GM23248 (cell line): ENCODE measurements around the gene SNRPD2. TPM values are rescaled to one million over a fixed set of nuclear protein-coding genes. Genes with fewer than 3 reads are reported as not detected.

Experiments
- DNase-seq: peaks from one replicate; pipeline ENCODE4 v3.0.0-alpha.2; 2015
- H2AFZ ChIP-seq: fragments of 200-600 bp; sonication (generic); 2 replicates; pipeline ENCODE4 v1.6.1; 2016; ENCODE audit warnings: antibody characterized with exemption
- H3F3A ChIP-seq: fragments of 200-600 bp; sonication (generic); 2 replicates; pipeline ENCODE4 v1.6.1; 2016; ENCODE audit warnings: mild to moderate bottlenecking, antibody characterized with exemption, mixed run types; ENCODE audit not compliant: insufficient read depth
- H3K27ac ChIP-seq: fragments of 200-600 bp; sonication (generic); 2 replicates; pipeline ENCODE4 v1.5.1; 2016; ENCODE audit warnings: mild to moderate bottlenecking
- H3K27me3 ChIP-seq: fragments of 200-600 bp; sonication (generic); replicated peaks from 2 replicates; pipeline ENCODE4 v1.6.1; 2016; ENCODE audit warnings: mild to moderate bottlenecking; ENCODE audit not compliant: insufficient read depth
- H3K36me3 ChIP-seq: fragments of 200-600 bp; sonication (generic); 2 replicates; pipeline ENCODE4 v1.6.1; 2016; ENCODE audit warnings: low read depth, mild to moderate bottlenecking
- H3K4me1 ChIP-seq: fragments of 200-600 bp; sonication (generic); 2 replicates; pipeline ENCODE4 v1.6.1; 2016; ENCODE audit warnings: mild to moderate bottlenecking; ENCODE audit not compliant: insufficient read depth
- H3K4me2 ChIP-seq: fragments of 200-600 bp; sonication (generic); one replicate; pipeline ENCODE4 v1.6.1; 2016; ENCODE audit warnings: mild to moderate bottlenecking; ENCODE audit not compliant: unreplicated experiment
- H3K4me3 ChIP-seq: fragments of 200-600 bp; sonication (generic); 2 replicates; pipeline ENCODE4 v1.5.1; 2016; ENCODE audit warnings: mild to moderate bottlenecking
- H3K79me2 ChIP-seq: fragments of 200-600 bp; sonication (generic); 2 replicates; pipeline ENCODE4 v1.6.1; 2016; ENCODE audit warnings: mild to moderate bottlenecking; ENCODE audit not compliant: insufficient read depth
- H3K9ac ChIP-seq: fragments of 200-600 bp; sonication (generic); 2 replicates; pipeline ENCODE4 v1.6.1; 2016; ENCODE audit warnings: mild to moderate bottlenecking
- H3K9me2 ChIP-seq: fragments of 200-600 bp; sonication (generic); 2 replicates; pipeline ENCODE4 v1.6.1; 2016; ENCODE audit warnings: mixed run types, mild to moderate bottlenecking, moderate library complexity; ENCODE audit not compliant: insufficient read depth
- H3K9me3 ChIP-seq: fragments of 200-600 bp; sonication (generic); one replicate; pipeline ENCODE4 v1.6.1; 2017; ENCODE audit warnings: low read depth
- H4K20me1 ChIP-seq: fragments of 200-600 bp; sonication (generic); 2 replicates; pipeline ENCODE4 v1.6.0; 2016; ENCODE audit not compliant: insufficient read depth
- EZH2 ChIP-seq: fragments of 200-600 bp; sonication (generic); IDR thresholded peaks from 2 replicates; pipeline ENCODE4 v1.6.1; 2018; ENCODE audit warnings: antibody characterized with exemption, mild to moderate bottlenecking; ENCODE audit not compliant: insufficient read depth, poor library complexity, severe bottlenecking
- EZH2phosphoT487 ChIP-seq: fragments of 200-600 bp; sonication (generic); IDR thresholded peaks from 2 replicates; pipeline ENCODE4 v1.6.1; 2018; ENCODE audit warnings: antibody characterized with exemption, moderate library complexity, mild to moderate bottlenecking, low read depth; ENCODE audit not compliant: insufficient read depth
- WGBS, 2 experiments: methylation state at CpG; one replicate each; pipeline ENCODE4 v1.1.6; 2015 to 2017; ENCODE audit warnings: low lambda C conversion rate in 2 of 2, low coverage in 1 of 2; ENCODE audit errors: missing lambda C conversion rate in 2 of 2; 5-methylcytosine and 5-hydroxymethylcytosine counted together
- in situ Hi-C: fragments of 300-500 bp; cut with MboI; formaldehyde crosslinking; loops from 2 replicates; pipeline ENCODE4 v1.15.0; 2020
- polyA plus RNA-seq: library from polyadenylated mRNA; unstranded; fragments of >200 nt; fragmentation: Nextera tagmentation; extraction: Ambion mirVana; gene quantifications from 2 replicates; pipeline ENCODE4 v1.2.1, GENCODE V29; 2016
- total RNA-seq: library from RNA; depleted of rRNA; stranded (reverse); fragments of >200 nt; shearing (Covaris generic); gene quantifications from 2 replicates; pipeline ENCODE4 v1.2.3, GENCODE V29; 2014

SNRPD2 gene
- total and polyA plus RNA-seq, 2 experiments from 2014 or later = 129 to 544 TPM

DNA sequence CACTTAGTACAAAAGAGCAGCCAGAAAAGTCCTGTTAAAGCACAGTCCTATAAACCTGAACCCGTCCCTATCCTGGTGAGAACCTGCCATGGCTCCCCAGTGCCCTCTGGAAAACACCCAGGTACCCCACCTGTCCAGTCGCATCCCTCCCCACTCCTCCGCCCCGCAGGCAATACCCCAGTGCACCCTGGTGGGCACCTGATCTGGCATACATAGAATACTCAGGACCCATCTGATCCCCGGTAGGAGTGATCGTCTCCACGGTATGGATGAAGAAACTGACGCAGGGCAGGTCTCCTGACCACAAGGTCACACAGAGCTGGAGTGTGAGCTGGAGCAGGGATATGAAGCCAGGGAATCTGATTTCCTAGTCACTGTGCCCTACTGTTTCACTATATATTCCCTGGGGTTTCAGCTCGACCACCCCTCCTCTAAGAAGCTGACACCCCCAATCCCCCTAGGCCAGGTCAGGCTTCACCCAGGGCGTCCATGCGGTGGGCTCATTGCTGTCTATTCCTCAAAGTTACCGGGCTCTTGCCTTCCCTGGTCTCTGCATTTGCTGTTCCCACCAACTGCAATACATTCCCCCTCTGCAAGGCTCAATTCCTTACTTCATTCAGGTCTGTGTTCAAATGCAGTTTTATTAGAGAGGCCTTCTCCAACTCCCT lies 26.4 kb upstream of the SNRPD2 start:
- Histone ChIP-seq H3K4me2 (peak overlapping the region; percentile 73), H3K9ac (peak overlapping the region; percentile 83), H3K9me3 (no peaks in the 10 kb centered on the region), H3K4me3 (peak overlapping the region; percentile 90), H2AFZ (peak overlapping the region; percentile 79), H3K27me3 (no peaks in the 10 kb centered on the region), H3K36me3 (no peaks in the 10 kb centered on the region), H3K79me2 (peaks cover 78% of the 10 kb centered on the region), H3K27ac (peak overlapping the region; percentile 77), H3K4me1 (peaks cover 22% of the 10 kb centered on the region), H3F3A (peaks cover 20% of the 10 kb centered on the region), H4K20me1 (no peaks in the 10 kb centered on the region), H3K9me2 (no peaks in the 10 kb centered on the region)
- no peak for DNase-seq
- 43 to 45% methylated on average over 12 of the region's 12 CpGs for whole genome bisulfite sequencing, 2 experiments
- TF ChIP-seq EZH2phosphoT487 = no peak
- TF ChIP-seq EZH2 = no peak
- in situ Hi-C loops = no loop called here

GRCh38 chr19:45717131-45717982 lies 25.6 kb upstream of the SNRPD2 start:
- Histone ChIP-seq H3K27me3 (no peaks in the 10 kb centered on the region), H3K36me3 (no peaks in the 10 kb centered on the region), H3K4me2 (peak overlapping the region; percentile 93), H3K4me1 (peaks cover 22% of the 10 kb centered on the region), H3F3A (peaks cover 15% of the 10 kb centered on the region), H4K20me1 (no peaks in the 10 kb centered on the region), H3K79me2 (peaks cover 82% of the 10 kb centered on the region), H3K9me2 (no peaks in the 10 kb centered on the region), H3K4me3 (peak overlapping the region; percentile 90), H2AFZ (peak overlapping the region; percentile 79), H3K9me3 (no peaks in the 10 kb centered on the region), H3K9ac (peak overlapping the region; percentile 83), H3K27ac (peak overlapping the region; percentile 77)
- 1 to 2% methylated on average over 50 to 51 of the region's 51 CpGs for WGBS, 2 experiments
- in situ Hi-C loops = no loop called here
- no peak for TF ChIP-seq EZH2
- no peak for TF ChIP-seq EZH2phosphoT487
- DNase-seq = peak; percentile 100

DNA sequence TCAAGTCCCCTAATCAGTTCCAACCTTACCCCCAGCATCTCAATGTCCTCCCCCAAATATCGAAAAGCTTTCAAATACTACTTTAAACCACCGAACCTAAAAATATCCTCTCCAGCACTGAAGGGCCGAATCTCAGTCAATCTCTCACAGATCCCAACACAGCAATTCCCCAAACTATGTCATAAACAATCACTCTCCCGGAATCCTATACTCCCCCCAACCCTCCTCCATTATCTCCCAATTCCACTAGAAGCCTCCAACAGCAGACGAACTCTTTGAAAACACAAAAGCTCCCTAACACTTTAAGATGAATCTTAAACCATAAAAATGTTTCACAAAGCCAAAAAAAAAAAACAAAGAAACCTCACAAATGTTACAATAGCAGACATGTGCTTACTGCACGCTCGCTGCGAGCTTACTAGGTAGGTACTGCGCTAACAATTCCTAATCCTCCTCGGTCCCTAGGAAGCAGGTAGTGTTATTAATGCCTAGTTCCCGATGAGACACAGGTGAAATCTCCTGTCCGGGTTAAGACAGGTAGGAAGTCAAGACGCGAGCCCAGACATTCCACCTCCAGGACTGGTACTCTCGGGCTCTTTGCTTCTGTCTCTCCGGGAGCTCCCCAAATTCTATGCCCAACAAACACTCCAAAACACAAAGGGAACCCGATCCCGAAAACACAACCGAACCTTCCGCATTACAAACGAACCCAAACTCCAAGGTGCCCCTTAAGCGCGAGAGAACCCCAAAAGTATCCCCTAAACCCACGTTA lies 24.8 kb upstream of the SNRPD2 start:
- Histone ChIP-seq H4K20me1 (no peaks in the 10 kb centered on the region), H3K4me1 (peaks cover 14% of the 10 kb centered on the region), H3K9ac (peak overlapping the region; percentile 83), H3K4me2 (peak overlapping the region; percentile 93), H3K4me3 (peak overlapping the region; percentile 90), H3K9me2 (no peaks in the 10 kb centered on the region), H2AFZ (peak overlapping the region; percentile 79), H3F3A (peaks cover 15% of the 10 kb centered on the region), H3K27me3 (no peaks in the 10 kb centered on the region), H3K9me3 (no peaks in the 10 kb centered on the region), H3K79me2 (peaks cover 78% of the 10 kb centered on the region), H3K36me3 (no peaks in the 10 kb centered on the region), H3K27ac (peak overlapping the region; percentile 21)
- TF ChIP-seq EZH2phosphoT487 (no peak), EZH2 (no peak)
- DNase-seq = peak; percentile 61
- WGBS, 2 experiments = 2% methylated on average over 24 of the region's 24 CpGs
- in situ Hi-C loops = no loop called here

GRCh38 chr19:45715139-45715538 lies 23.4 kb upstream of the SNRPD2 start:
- H3K4me3 ChIP-seq = no peak overlapping the region
- DNase-seq = no peak
- no peaks in the 10 kb centered on the region for H3K27me3 ChIP-seq
- H3K4me1 ChIP-seq = peaks cover 14% of the 10 kb centered on the region
- H4K20me1 ChIP-seq = no peaks in the 10 kb centered on the region
- H3K9me3 ChIP-seq = no peaks in the 10 kb centered on the region
- WGBS, 2 experiments = 89 to 96% methylated on average over 3 of the region's 3 CpGs
- H3K9me2 ChIP-seq = no peaks in the 10 kb centered on the region
- no peaks in the 10 kb centered on the region for H3K36me3 ChIP-seq
- no peak overlapping the region for H3K9ac ChIP-seq
- no peak for TF ChIP-seq EZH2
- peaks cover 84% of the 10 kb centered on the region for H3K79me2 ChIP-seq
- H3F3A ChIP-seq = peaks cover 15% of the 10 kb centered on the region
- H3K4me2 ChIP-seq = no peak overlapping the region
- H2AFZ ChIP-seq = no peak overlapping the region
- in situ Hi-C loops = no loop called here
- no peak overlapping the region for H3K27ac ChIP-seq
